GM23338 (cell line): ENCODE results near the gene MMRN2. TPM values are rescaled to one million over a fixed set of nuclear protein-coding genes. Genes with fewer than 3 reads are reported as not detected.

ENCODE experiments used
- ATAC-seq: fragments of 200-7000 bp; cut with Tn5 transposase; 3 replicates; pipeline ENCODE4 v1.9.1; 2020
- DNase-seq: peaks from one replicate; pipeline ENCODE4 v3.0.0-alpha.2; 2015; ENCODE audit warnings: low spot score
- H2AFZ ChIP-seq: fragments of 200-600 bp; sonication (generic); 2 replicates; pipeline ENCODE4 v1.8.0; 2016; ENCODE audit warnings: antibody characterized with exemption, mild to moderate bottlenecking, moderate library complexity
- H3F3A ChIP-seq: fragments of 200-600 bp; sonication (generic); replicated peaks from 2 replicates; pipeline ENCODE4 v1.8.0; 2017; ENCODE audit warnings: antibody characterized with exemption, mixed run types, low read depth
- H3K27ac ChIP-seq: fragments of 200-600 bp; sonication (generic); 2 replicates; pipeline ENCODE4 v1.6.1; 2016; ENCODE audit warnings: low read depth
- H3K27me3 ChIP-seq: fragments of 200-600 bp; sonication (generic); 2 replicates; pipeline ENCODE4 v1.8.0; 2016; ENCODE audit warnings: mild to moderate bottlenecking, mixed run types, moderate library complexity; ENCODE audit not compliant: insufficient read depth
- H3K36me3 ChIP-seq: fragments of 200-600 bp; sonication (generic); 2 replicates; pipeline ENCODE4 v1.8.0; 2016; ENCODE audit warnings: mild to moderate bottlenecking; ENCODE audit not compliant: insufficient read depth
- H3K4me1 ChIP-seq: fragments of 200-600 bp; sonication (generic); 2 replicates; pipeline ENCODE4 v1.8.0; 2016; ENCODE audit warnings: mild to moderate bottlenecking, moderate library complexity; ENCODE audit not compliant: insufficient read depth
- H3K4me2 ChIP-seq: fragments of 200-600 bp; sonication (generic); 2 replicates; pipeline ENCODE4 v1.7.1; 2017; ENCODE audit warnings: mixed run types
- H3K4me3 ChIP-seq: fragments of 200-600 bp; sonication (generic); 2 replicates; pipeline ENCODE4 v1.6.1; 2016; ENCODE audit warnings: mixed run types
- H3K79me2 ChIP-seq: fragments of 200-600 bp; sonication (generic); replicated peaks from 2 replicates; pipeline ENCODE4 v1.8.0; 2017; ENCODE audit warnings: mild to moderate bottlenecking; ENCODE audit not compliant: insufficient read depth
- H3K9me2 ChIP-seq: fragments of 200-600 bp; sonication (generic); 2 replicates; pipeline ENCODE4 v1.8.0; 2017; ENCODE audit not compliant: insufficient read depth
- H4K20me1 ChIP-seq: fragments of 200-600 bp; sonication (generic); replicated peaks from 2 replicates; pipeline ENCODE4 v1.8.0; 2017; ENCODE audit warnings: mild to moderate bottlenecking; ENCODE audit not compliant: insufficient read depth
- H3K27ac Mint-ChIP-seq: 2 replicates; pipeline ENCODE4 v1.8.0; 2020; ENCODE audit warnings: inconsistent platforms, mild to moderate bottlenecking, moderate library complexity, mixed read lengths
- H3K27me3 Mint-ChIP-seq: 3 replicates; pipeline ENCODE4 v1.8.0; 2022; ENCODE audit warnings: low read depth, mild to moderate bottlenecking, moderate library complexity, mixed read lengths, inconsistent platforms; ENCODE audit not compliant: insufficient read depth, poor library complexity
- H3K36me3 Mint-ChIP-seq: 3 replicates; pipeline ENCODE4 v1.8.0; 2021; ENCODE audit warnings: low read depth, mild to moderate bottlenecking, inconsistent platforms, moderate library complexity, mixed read lengths
- H3K4me1 Mint-ChIP-seq: 3 replicates; pipeline ENCODE4 v1.8.0; 2020; ENCODE audit warnings: mild to moderate bottlenecking, inconsistent platforms, mixed read lengths
- H3K4me3 Mint-ChIP-seq: 3 replicates; pipeline ENCODE4 v1.8.0; 2021; ENCODE audit warnings: moderate library complexity, mild to moderate bottlenecking, inconsistent platforms, mixed read lengths
- H3K9me3 Mint-ChIP-seq: 3 replicates; pipeline ENCODE4 v1.8.0; 2020; ENCODE audit warnings: moderate library complexity, mild to moderate bottlenecking, inconsistent platforms, mixed read lengths
- CREB1 ChIP-seq: fragments of 250-450 bp; sonication (Bioruptor Pico); IDR thresholded peaks from 2 replicates; pipeline ENCODE4 v1.5.0; 2020; ENCODE audit warnings: low read depth, mild to moderate bottlenecking, moderate library complexity
- CTCF ChIP-seq, 2 experiments: fragments of 200-600 bp in 1 of 2; sonication (generic) in 1 of 2; conservative IDR thresholded peaks; 2 replicates each; pipeline versions ENCODE4 v1.5.1 to v1.6.1; 2016 to 2017; ENCODE audit warnings: antibody characterized with exemption in 2 of 2, low read depth in 2 of 2, mild to moderate bottlenecking in 2 of 2, moderate library complexity in 1 of 2
- ETS1 ChIP-seq: IDR thresholded peaks from 2 replicates; pipeline ENCODE4 v1.6.1; 2016; ENCODE audit warnings: antibody characterized with exemption
- EZH2 ChIP-seq: fragments of 200-600 bp; sonication (generic); IDR thresholded peaks from one replicate; pipeline ENCODE4 v1.8.0; 2017; ENCODE audit warnings: antibody characterized with exemption, mild to moderate bottlenecking, low read depth; ENCODE audit not compliant: unreplicated experiment
- EZH2phosphoT487 ChIP-seq: fragments of 200-600 bp; sonication (generic); IDR thresholded peaks from one replicate; pipeline ENCODE4 v1.8.1; 2018; ENCODE audit warnings: antibody characterized with exemption; ENCODE audit not compliant: unreplicated experiment
- JUNB ChIP-seq: IDR thresholded peaks from one replicate; pipeline ENCODE4 v1.6.1; 2016; ENCODE audit warnings: antibody characterized with exemption; ENCODE audit not compliant: unreplicated experiment
- NANOG ChIP-seq: IDR thresholded peaks from 2 replicates; pipeline ENCODE4 v1.6.1; 2016; ENCODE audit warnings: antibody characterized with exemption, borderline replicate concordance
- POLR2AphosphoS5 ChIP-seq: IDR thresholded peaks from 2 replicates; pipeline ENCODE4 v1.6.1; 2016; ENCODE audit warnings: antibody characterized with exemption, low read depth
- REST ChIP-seq: IDR thresholded peaks from one replicate; pipeline ENCODE4 v1.6.1; 2018; ENCODE audit warnings: antibody characterized with exemption; ENCODE audit not compliant: unreplicated experiment
- STAT1 ChIP-seq: IDR thresholded peaks from one replicate; pipeline ENCODE4 v1.6.1; 2016; ENCODE audit warnings: antibody characterized with exemption; ENCODE audit not compliant: unreplicated experiment
- ZNF114 ChIP-seq: fragments of 250-450 bp; sonication (Bioruptor Pico); IDR thresholded peaks from 2 replicates; pipeline ENCODE4 v1.5.0; 2020; ENCODE audit warnings: mild to moderate bottlenecking, moderate library complexity
- ZNF331 ChIP-seq: fragments of 250-450 bp; sonication (Bioruptor Pico); IDR thresholded peaks from 2 replicates; pipeline ENCODE4 v1.5.0; 2020; ENCODE audit warnings: low read depth, mild to moderate bottlenecking, moderate library complexity
- ZNF462 ChIP-seq: fragments of 250-450 bp; sonication (Bioruptor Pico); IDR thresholded peaks from 2 replicates; pipeline ENCODE4 v1.5.0; 2020; ENCODE audit warnings: mild to moderate bottlenecking, moderate library complexity
- polyA plus RNA-seq: library from polyadenylated mRNA; unstranded; fragments of >200 nt; fragmentation: Nextera tagmentation; extraction: Ambion mirVana; gene quantifications from 2 replicates; pipeline ENCODE4 v1.2.1, GENCODE V29; 2016
- total RNA-seq: library from RNA; depleted of rRNA; stranded (reverse); fragments of >200 nt; shearing (Covaris generic); gene quantifications from 2 replicates; pipeline ENCODE4 v1.2.3, GENCODE V29; 2014

MMRN2 gene
- total and polyA plus RNA-seq, 2 experiments from 2014 or later = 0.32 to 2.4 TPM

- Histone ChIP-seq H3K4me2 (no peak overlapping the region), H3K9me2 (no peaks in the 10 kb centered on the region), H3K27me3 (peaks cover 8% of the 10 kb centered on the region; the same call in 1 of the 2 replicates), H3K4me3 (no peak overlapping the region), H2AFZ (no peak overlapping the region), H3K79me2 (no peaks in the 10 kb centered on the region), H3K36me3 (no peaks in the 10 kb centered on the region), H4K20me1 (no peaks in the 10 kb centered on the region), H3K4me1 (peaks cover under 1% of the 10 kb centered on the region; the same call in 1 of the 2 replicates), H3F3A (no peaks in the 10 kb centered on the region), H3K27ac (no peak overlapping the region)
- no peaks in the 10 kb centered on the region for H3K9me3 Mint-ChIP-seq
- TF ChIP-seq JUNB (no peak), ZNF462 (CRISPR knock-in tag) (no peak), EZH2 (no peak), ZNF331 (CRISPR knock-in tag) (no peak), ZNF114 (no peak), EZH2phosphoT487 (no peak), CREB1 (CRISPR knock-in tag) (no peak), STAT1 (no peak), POLR2AphosphoS5 (no peak), CTCF (conservative IDR thresholded peaks at IDR 0.05; ENCODE audit: low read depth in 2 of 2) (no peak), ETS1 (no peak), REST (no peak), NANOG (no peak)
- H3K27me3 Mint-ChIP-seq = peaks cover 37% of the 10 kb centered on the region
- no peak overlapping the region for H3K4me3 Mint-ChIP-seq
- no peaks in the 10 kb centered on the region; the same call in 2 of the 3 replicates for H3K36me3 Mint-ChIP-seq
- ATAC-seq (no peak), DNase-seq (no peak)
- no peak overlapping the region for H3K27ac Mint-ChIP-seq
- H3K4me1 Mint-ChIP-seq = peaks cover 10% of the 10 kb centered on the region
Observed at GRCh38 chr10:86940677-86941076, 16.7 kb downstream of the MMRN2 start.
